ENCODE measurements around the gene FADS2. TPM values are rescaled to one million over a fixed set of nuclear protein-coding genes. Genes with fewer than 3 reads are reported as not detected.
A peak's percentile ranks its signal among the peaks of the same experiment; 100 is the strongest.

FADS2 gene
- total and polyA plus RNA-seq, 9 of the 15 experiments (the other 6 are each of a cell fraction or from before 2014, with no cell fraction given): 2.9 to 42.8 (median 16.2) TPM

GRCh38 chr11:61814958-61815789, 12.9 kb upstream of the FADS2 start (continued):
- TF ChIP-seq ZBTB11 (CRISPR knock-in tag; IDR thresholded peaks at IDR 0.05): peak in 1 of 3 experiments; percentile 62; a peak in 2 of 6 replicates
- TF ChIP-seq NFRKB (IDR thresholded peaks at IDR 0.05; ENCODE audit: low read depth): peak; percentile 72
- no peak; the same call in 1 of the 2 replicates for TF ChIP-seq ZNF561 (CRISPR knock-in tag; conservative IDR thresholded peaks at IDR 0.05)
- no peak for TF ChIP-seq NCOA4 (IDR thresholded peaks at IDR 0.05; ENCODE audit: partially characterized antibody)
- peak; percentile 61; the same call in 1 of the 2 replicates for TF ChIP-seq PHB (CRISPR knock-in tag; IDR thresholded peaks at IDR 0.05)
- TF ChIP-seq NUFIP1 (IDR thresholded peaks at IDR 0.05; ENCODE audit: partially characterized antibody): no peak
- TF ChIP-seq ZNF12 (CRISPR knock-in tag; IDR thresholded peaks at IDR 0.05): 0 out of 2 replicates have a peak, but pooled peaks have one; percentile 18
- peak; percentile 47; the same call in 1 of the 2 replicates for TF ChIP-seq ZNF41 (CRISPR knock-in tag; conservative IDR thresholded peaks at IDR 0.05)
- no peak for TF ChIP-seq U2AF1 (optimal IDR thresholded peaks at IDR 0.05; ENCODE audit: low read depth, low read length)
- no peak for TF ChIP-seq ZNF146 (CRISPR knock-in tag; IDR thresholded peaks at IDR 0.05; ENCODE audit: unreplicated experiment)
- TF ChIP-seq BRD9 (IDR thresholded peaks at IDR 0.05; ENCODE audit: low read depth, partially characterized antibody): peak; percentile 64
- peak; percentile 80 for TF ChIP-seq DPF2 (IDR thresholded peaks at IDR 0.05)
- TF ChIP-seq WHSC1 (IDR thresholded peaks at IDR 0.05; ENCODE audit: low read length): no peak
- peak; percentile 9 for TF ChIP-seq KAT7 (CRISPR knock-in tag; IDR thresholded peaks at IDR 0.05; ENCODE audit: borderline replicate concordance)
- TF ChIP-seq GATA2 (CRISPR knock-in tag; IDR thresholded peaks at IDR 0.05): no peak
- TF ChIP-seq HDAC1 (IDR thresholded peaks at IDR 0.05): peak in 1 of 2 experiments; percentile 41; a peak in 1 of 4 replicates
- peak; percentile 29; the same call in 1 of the 2 replicates for TF ChIP-seq JUND (IDR thresholded peaks at IDR 0.05; ENCODE audit: borderline replicate concordance, low read depth, low read length)
- no peak; the same call in 2 of the 3 replicates for TF ChIP-seq JUND (tag; IDR thresholded peaks at IDR 0.05; ENCODE audit: borderline replicate concordance, low read depth, low read length)
- no peak for TF ChIP-seq FOXJ2 (tag; IDR thresholded peaks at IDR 0.05)
- TF ChIP-seq LARP7 (IDR thresholded peaks at IDR 0.05): peak; percentile 17; the same call in 1 of the 2 replicates
- peak; percentile 18 to 90; a peak in 3 of 4 replicates for TF ChIP-seq TEAD1 (CRISPR knock-in tag; IDR thresholded peaks at IDR 0.05)
- no peak for TF ChIP-seq BRF1 (IDR thresholded peaks at IDR 0.05; ENCODE audit: borderline replicate concordance, extremely low read depth, insufficient read length)
- TF ChIP-seq NRF1 (conservative IDR thresholded peaks at IDR 0.05 in 1 of 2, IDR thresholded peaks at IDR 0.05 in 1 of 2): peak; percentile 100
